CD8-positive, alpha-beta memory T cell (primary cell): Measurements from ENCODE around the gene RBMS2. TPM values are rescaled to one million over a fixed set of nuclear protein-coding genes. Genes with fewer than 3 reads are reported as not detected.

Source experiments
- CTCF ChIA-PET: fragments of 350-600 bp; sonication (Branson Sonifier 250); formaldehyde crosslinking; loops from one replicate; lab custom pipeline; 2021; ENCODE audit warnings: antibody characterized with exemption; lab: Charles Lee
- POLR2A ChIA-PET: fragments of 350-600 bp; sonication (Branson Sonifier 250); formaldehyde crosslinking; loops from one replicate; lab custom pipeline; 2021; ENCODE audit warnings: antibody characterized with exemption; lab: Charles Lee
- DNase-seq, 5 donors: peaks; one replicate each; pipeline versions ENCODE4 v3.0.0 to v3.0.0-alpha.2; 2020 to 2022; ENCODE audit warnings: mixed read lengths in 1 of 5
- H3K27ac ChIP-seq: one replicate; pipeline ENCODE4 v1.7.0; 2013; ENCODE audit warnings: low read depth, mild to moderate bottlenecking, low read length, moderate library complexity
- H3K27me3 ChIP-seq: 2 replicates; pipeline ENCODE4 v1.7.0; 2013; ENCODE audit warnings: low read length, mild to moderate bottlenecking; ENCODE audit not compliant: insufficient read depth, poor library complexity, severe bottlenecking
- H3K36me3 ChIP-seq: 2 replicates; pipeline ENCODE4 v1.7.0; 2013; ENCODE audit warnings: mild to moderate bottlenecking, low read length, moderate library complexity; ENCODE audit not compliant: insufficient read depth
- H3K4me1 ChIP-seq: 2 replicates; pipeline ENCODE4 v1.7.0; 2013; ENCODE audit warnings: mild to moderate bottlenecking, low read length, moderate library complexity; ENCODE audit not compliant: insufficient read depth
- H3K4me3 ChIP-seq: 2 replicates; pipeline ENCODE4 v1.7.0; 2013; ENCODE audit warnings: mild to moderate bottlenecking, low read length
- H3K9me3 ChIP-seq: 2 replicates; pipeline ENCODE4 v1.7.0; 2013; ENCODE audit warnings: mild to moderate bottlenecking, low read length
- H3K27ac Mint-ChIP-seq, 8 donors: one replicate each; pipeline ENCODE4 v1.8.0; 2020 to 2021; ENCODE audit warnings: mixed read lengths in 8 of 8, mild to moderate bottlenecking in 6 of 8, inconsistent platforms in 3 of 8, moderate library complexity in 3 of 8
- H3K27me3 Mint-ChIP-seq, 2 donors: one replicate each; pipeline ENCODE4 v1.8.0; 2020 to 2021; ENCODE audit warnings: mixed read lengths in 2 of 2, mild to moderate bottlenecking in 1 of 2, moderate library complexity in 1 of 2
- H3K36me3 Mint-ChIP-seq, 3 donors: one replicate each; pipeline ENCODE4 v1.8.0; 2020 to 2021; ENCODE audit warnings: mixed read lengths in 3 of 3, inconsistent platforms in 1 of 3, mild to moderate bottlenecking in 1 of 3
- H3K4me1 Mint-ChIP-seq, 3 donors: one replicate each; pipeline ENCODE4 v1.8.0; 2020 to 2021; ENCODE audit warnings: mixed read lengths in 3 of 3, inconsistent platforms in 1 of 3, mild to moderate bottlenecking in 1 of 3
- H3K4me3 Mint-ChIP-seq, 7 donors: one replicate each; pipeline ENCODE4 v1.8.0; 2020 to 2021; ENCODE audit warnings: mixed read lengths in 7 of 7, mild to moderate bottlenecking in 6 of 7, moderate library complexity in 4 of 7, inconsistent platforms in 2 of 7
- H3K9me3 Mint-ChIP-seq, 5 donors: one replicate each; pipeline ENCODE4 v1.8.0; 2020 to 2022; ENCODE audit warnings: mixed read lengths in 5 of 5, mild to moderate bottlenecking in 3 of 5, moderate library complexity in 2 of 5, inconsistent platforms in 1 of 5
- polyA plus RNA-seq: library from polyadenylated mRNA; unstranded; fragments of 300-500 nt; fragmentation: Illumina TruSeq; gene quantifications from one replicate; pipeline ENCODE4 v1.2.3, GENCODE V29; 2021
- total RNA-seq, 2 experiments: library from RNA; stranded (reverse); gene quantifications; one replicate each; pipeline ENCODE4 v1.2.3, GENCODE V29; 2021

Gene RBMS2
- total and polyA plus RNA-seq, 3 experiments from 2014 or later: 1.4 to 4.7 (median 3.5) TPM

DNA sequence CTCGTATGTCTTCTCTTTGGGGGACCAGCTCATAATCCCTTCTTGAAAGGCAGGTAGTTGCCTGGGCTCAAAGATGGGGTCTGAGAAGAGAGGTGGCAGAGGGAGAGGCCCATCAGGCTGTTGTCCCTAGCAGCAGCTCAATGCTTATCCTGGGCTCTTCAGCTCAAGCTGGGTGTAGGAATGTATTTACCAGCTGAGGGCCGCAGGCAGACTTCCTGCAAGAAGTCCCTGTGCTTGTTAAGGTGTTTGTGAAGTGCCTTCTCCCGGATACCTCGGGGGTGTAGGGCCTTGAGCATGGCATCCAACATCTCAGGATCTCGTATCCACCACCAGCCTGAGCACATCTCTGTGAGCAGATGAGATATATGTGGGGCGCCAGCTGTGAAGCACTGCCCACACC lies 79.1 kb downstream of the RBMS2 start:
- ChIA-PET POLR2A (no interaction called here), CTCF (interaction anchor here (1.0 to 3.0 kb wide), 10 partner anchors 11 to 87 kb away, joined by 3 to 21 read pairs (median 6); partner anchors contain the start of gene ATP5F1B)
- H3K27me3 ChIP-seq: no peaks in the 10 kb centered on the region
- H3K36me3 ChIP-seq: peaks cover 83% of the 10 kb centered on the region
- Mint-ChIP-seq H3K4me1 (no peaks in the 10 kb centered on the region), H3K27ac (peak overlapping the region in 1 of 8 donors; percentile 35), H3K4me3 (no peak overlapping the region), H3K27me3 (no peaks in the 10 kb centered on the region), H3K36me3 (peaks cover 3 to 95% (median 29%) of the 10 kb centered on the region in 3 donors), H3K9me3 (no peaks in the 10 kb centered on the region)
- no peak overlapping the region for H3K4me3 ChIP-seq
- H3K4me1 ChIP-seq: no peaks in the 10 kb centered on the region
- H3K9me3 ChIP-seq: no peaks in the 10 kb centered on the region
- no peak overlapping the region for H3K27ac ChIP-seq
- no peak for DNase-seq

DNA sequence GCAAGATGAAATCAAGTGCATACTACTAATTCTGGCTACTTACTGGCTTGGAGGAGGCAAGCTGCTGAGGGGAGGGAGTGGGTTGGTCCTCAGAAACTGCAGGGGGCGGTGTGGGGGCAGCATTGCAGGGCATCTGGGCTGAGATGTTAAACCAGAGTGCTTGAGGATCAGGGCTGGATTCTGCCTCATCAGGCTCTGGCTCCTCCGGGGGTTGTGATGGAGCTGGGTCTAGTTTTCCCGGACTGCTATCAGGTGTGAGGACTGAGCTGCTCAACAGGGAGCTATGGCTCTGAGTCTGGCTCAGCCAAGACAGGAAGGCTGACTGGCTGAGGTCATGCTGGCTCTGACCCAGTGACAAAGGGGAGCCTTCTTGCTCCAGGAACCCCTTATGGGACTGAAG lies 79.9 kb downstream of the RBMS2 start:
- Mint-ChIP-seq H3K27ac (no peak overlapping the region), H3K9me3 (no peaks in the 10 kb centered on the region), H3K4me3 (no peak overlapping the region), H3K27me3 (no peaks in the 10 kb centered on the region), H3K4me1 (no peaks in the 10 kb centered on the region), H3K36me3 (peaks cover 3 to 97% (median 36%) of the 10 kb centered on the region in 3 donors)
- H3K27me3 ChIP-seq: no peaks in the 10 kb centered on the region
- peaks cover 90% of the 10 kb centered on the region for H3K36me3 ChIP-seq
- ChIA-PET CTCF (interaction anchor here (1.0 to 3.0 kb wide), 10 partner anchors 11 to 45 kb away, joined by 3 to 21 read pairs (median 4); partner anchors contain the start of gene ATP5F1B), POLR2A (interaction anchor here (0.6 to 1.3 kb wide), 2 partner anchors 27 to 35 kb away, joined by 3 to 5 read pairs; no protein-coding TSS in a partner anchor)
- no peak overlapping the region for H3K4me3 ChIP-seq
- no peak overlapping the region for H3K27ac ChIP-seq
- H3K4me1 ChIP-seq: no peaks in the 10 kb centered on the region
- DNase-seq: peak in 3 of 5 donors; percentile 6 to 32 (median 12)
- no peaks in the 10 kb centered on the region for H3K9me3 ChIP-seq

DNA sequence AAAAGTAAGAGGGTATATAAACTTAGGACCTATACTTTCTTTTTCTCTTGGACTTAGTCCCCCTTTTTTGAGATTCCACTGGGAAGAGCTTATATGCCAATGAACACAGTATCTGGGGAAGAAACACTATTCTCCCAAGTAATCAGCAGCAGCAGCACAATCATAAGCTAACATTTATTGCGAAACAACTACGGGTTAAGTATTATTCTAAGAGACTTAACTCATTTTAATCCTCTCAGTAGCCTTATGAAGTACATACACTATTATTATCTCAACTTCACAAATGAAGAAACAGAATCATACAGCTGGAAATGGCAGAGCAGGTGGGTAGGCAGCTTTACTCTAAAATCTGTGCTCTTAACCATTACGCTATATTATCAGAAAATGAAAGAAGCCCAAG lies 80.6 kb downstream of the RBMS2 start:
- Histone ChIP-seq H3K27ac (no peak overlapping the region), H3K9me3 (no peaks in the 10 kb centered on the region), H3K36me3 (peaks cover 91% of the 10 kb centered on the region), H3K4me3 (no peak overlapping the region), H3K4me1 (no peaks in the 10 kb centered on the region), H3K27me3 (no peaks in the 10 kb centered on the region)
- peak overlapping the region in 1 of 8 donors; percentile 56 for H3K27ac Mint-ChIP-seq
- no peaks in the 10 kb centered on the region for H3K4me1 Mint-ChIP-seq
- CTCF ChIA-PET: interaction anchor here (0.6 to 3.0 kb wide), 11 partner anchors 8 to 89 kb away, joined by 3 to 21 read pairs (median 4); partner anchors contain the start of gene ATP5F1B
- H3K36me3 Mint-ChIP-seq: peaks cover 3 to 98% (median 38%) of the 10 kb centered on the region in 3 donors
- no peak overlapping the region for H3K4me3 Mint-ChIP-seq
- H3K27me3 Mint-ChIP-seq: no peaks in the 10 kb centered on the region
- DNase-seq: no peak
- H3K9me3 Mint-ChIP-seq: no peaks in the 10 kb centered on the region
- POLR2A ChIA-PET: interaction anchor here (0.6 to 1.3 kb wide), 2 partner anchors 27 to 34 kb away, joined by 3 to 5 read pairs; no protein-coding TSS in a partner anchor

DNA sequence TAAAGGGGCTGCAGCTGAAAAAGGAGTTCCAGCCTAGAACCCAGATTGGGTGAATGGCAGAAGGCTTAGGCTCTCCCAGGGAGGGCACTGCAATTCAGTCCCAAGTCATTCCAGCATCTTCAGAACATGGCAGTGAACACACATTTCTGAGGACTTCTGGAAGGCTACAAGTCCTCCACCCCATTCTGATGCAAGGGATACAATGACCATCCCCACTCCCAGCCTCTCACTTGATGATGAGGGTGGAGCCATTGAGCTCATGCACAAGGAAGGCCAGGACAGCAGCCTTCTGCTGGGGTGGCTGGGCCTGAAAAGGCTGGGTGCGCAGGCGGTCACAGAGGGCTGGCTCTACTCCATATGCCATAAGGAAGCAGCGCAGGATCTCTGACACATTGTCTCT lies 82.7 kb downstream of the RBMS2 start:
- Histone ChIP-seq H3K9me3 (no peaks in the 10 kb centered on the region), H3K4me3 (no peak overlapping the region), H3K27me3 (no peaks in the 10 kb centered on the region), H3K36me3 (peaks cover 76% of the 10 kb centered on the region), H3K27ac (no peak overlapping the region), H3K4me1 (no peaks in the 10 kb centered on the region)
- no peaks in the 10 kb centered on the region for H3K27me3 Mint-ChIP-seq
- H3K27ac Mint-ChIP-seq: peak overlapping the region in 2 of 8 donors; percentile 31 to 32
- H3K4me3 Mint-ChIP-seq: no peak overlapping the region
- H3K36me3 Mint-ChIP-seq: peaks cover 3 to 90% (median 32%) of the 10 kb centered on the region in 3 donors
- CTCF ChIA-PET: interaction anchor here (0.9 kb wide), 1 partner anchor 8 kb away, joined by 3 read pairs; no protein-coding TSS in a partner anchor
- POLR2A ChIA-PET: no interaction called here
- H3K9me3 Mint-ChIP-seq: no peaks in the 10 kb centered on the region
- DNase-seq: no peak
- H3K4me1 Mint-ChIP-seq: no peaks in the 10 kb centered on the region

DNA sequence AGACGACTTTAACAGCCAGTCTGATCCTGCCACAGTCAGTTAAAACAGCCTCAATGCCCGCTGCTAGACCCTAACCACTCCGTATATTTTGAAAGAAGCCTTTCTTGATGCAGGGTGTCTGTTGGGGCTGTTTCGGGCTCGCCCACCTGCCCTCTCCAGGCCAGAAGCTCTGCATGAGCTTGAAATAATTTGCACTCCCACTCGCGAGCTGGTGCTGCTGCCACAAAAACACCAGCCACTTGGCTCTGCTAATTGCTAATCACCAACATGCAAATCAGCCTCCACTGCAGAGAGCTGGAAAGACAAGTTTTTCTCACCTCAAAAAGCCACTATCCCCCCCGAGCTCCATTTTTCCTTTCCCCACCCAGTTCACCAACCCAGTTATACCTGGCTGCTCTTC lies 93.0 kb downstream of the RBMS2 start:
- peaks cover 77% of the 10 kb centered on the region for H3K36me3 ChIP-seq
- peaks cover 14 to 93% (median 38%) of the 10 kb centered on the region in 3 donors for H3K36me3 Mint-ChIP-seq

DNA sequence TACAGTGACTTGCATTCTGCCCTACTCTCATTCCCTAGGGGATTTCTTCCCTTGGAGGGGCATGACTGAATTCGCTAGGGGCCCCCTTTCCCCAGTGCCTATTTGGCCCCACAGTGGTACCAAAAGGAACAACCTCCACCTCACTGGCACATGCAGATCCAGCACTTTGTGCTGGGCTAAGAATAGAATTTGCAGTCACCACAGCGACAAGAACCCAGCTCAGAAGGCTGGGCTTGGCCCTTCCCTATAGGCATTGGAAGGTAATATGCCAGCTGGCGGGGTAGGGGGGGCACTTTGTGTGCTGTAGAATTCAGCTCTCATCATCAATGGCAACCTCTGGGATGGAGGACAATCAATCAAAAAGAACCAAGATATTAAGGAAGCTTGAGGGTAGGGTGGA lies 94.6 kb downstream of the RBMS2 start:
- Mint-ChIP-seq H3K36me3 (peaks cover 7 to 93% (median 34%) of the 10 kb centered on the region in 3 donors), H3K27me3 (no peaks in the 10 kb centered on the region), H3K9me3 (no peaks in the 10 kb centered on the region), H3K4me1 (peaks cover 24 to 37% (median 33%) of the 10 kb centered on the region in 3 donors), H3K27ac (peak overlapping the region in 4 of 8 donors; percentile 35 to 56 (median 52)), H3K4me3 (no peak overlapping the region)
- no peaks in the 10 kb centered on the region for H3K27me3 ChIP-seq
- peaks cover 5% of the 10 kb centered on the region for H3K4me1 ChIP-seq
- no peak overlapping the region for H3K4me3 ChIP-seq
- no peak for DNase-seq
- no peaks in the 10 kb centered on the region for H3K9me3 ChIP-seq
- H3K36me3 ChIP-seq: peaks cover 68% of the 10 kb centered on the region
- CTCF ChIA-PET: interaction anchor here (0.9 kb wide), 1 partner anchor 20 kb away, joined by 4 read pairs; no protein-coding TSS in a partner anchor
- POLR2A ChIA-PET: no interaction called here
- no peak overlapping the region for H3K27ac ChIP-seq

More for the DNA sequence above, 93.0 kb downstream of the RBMS2 start:
- Mint-ChIP-seq H3K27ac (peak overlapping the region in 4 of 8 donors; percentile 26 to 78 (median 42)), H3K4me3 (no peak overlapping the region), H3K27me3 (no peaks in the 10 kb centered on the region), H3K9me3 (no peaks in the 10 kb centered on the region), H3K4me1 (peaks cover 14 to 23% (median 19%) of the 10 kb centered on the region in 3 donors)
- H3K4me1 ChIP-seq: peaks cover 2% of the 10 kb centered on the region
- no peaks in the 10 kb centered on the region for H3K27me3 ChIP-seq
- POLR2A ChIA-PET: interaction anchor here (0.6 kb wide), 1 partner anchor 497 kb away, joined by 5 read pairs; no protein-coding TSS in a partner anchor
- H3K4me3 ChIP-seq: no peak overlapping the region
- CTCF ChIA-PET: interaction anchor here (1.4 to 2.2 kb wide), 2 partner anchors 14 to 22 kb away, joined by 5 to 7 read pairs; no protein-coding TSS in a partner anchor
- H3K27ac ChIP-seq: no peak overlapping the region
- no peaks in the 10 kb centered on the region for H3K9me3 ChIP-seq
- DNase-seq: no peak

DNA sequence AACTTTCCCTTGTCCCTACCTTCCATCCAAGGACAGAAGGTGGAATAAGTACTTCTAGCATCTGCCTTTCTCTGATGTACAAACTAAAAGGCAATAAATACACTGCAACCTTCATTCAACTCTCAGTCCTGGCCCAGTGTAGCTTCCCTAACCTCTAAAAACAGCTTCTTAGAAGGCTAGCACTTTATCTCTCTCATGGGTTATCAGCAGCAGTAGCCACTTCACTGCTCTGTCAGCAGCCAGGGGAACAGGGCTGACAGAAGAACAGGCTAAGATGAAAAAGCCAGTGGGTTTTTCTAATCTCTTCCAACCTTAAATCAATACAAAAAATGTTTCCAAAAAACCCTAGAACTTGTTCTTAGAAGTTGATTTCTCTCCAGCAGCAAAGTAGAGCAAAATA lies 95.3 kb downstream of the RBMS2 start:
- no peak overlapping the region for H3K27ac ChIP-seq
- H3K27me3 ChIP-seq: no peaks in the 10 kb centered on the region
- peaks cover 5% of the 10 kb centered on the region for H3K4me1 ChIP-seq
- H3K36me3 Mint-ChIP-seq: peaks cover 4 to 90% (median 28%) of the 10 kb centered on the region in 3 donors
- ChIA-PET CTCF (interaction anchor here (0.9 kb wide), 1 partner anchor 20 kb away, joined by 4 read pairs; no protein-coding TSS in a partner anchor), POLR2A (no interaction called here)
- no peak for DNase-seq
- H3K36me3 ChIP-seq: peaks cover 64% of the 10 kb centered on the region
- no peaks in the 10 kb centered on the region for H3K9me3 Mint-ChIP-seq
- no peak overlapping the region for H3K4me3 Mint-ChIP-seq
- H3K9me3 ChIP-seq: no peaks in the 10 kb centered on the region
- H3K4me3 ChIP-seq: no peak overlapping the region
- no peaks in the 10 kb centered on the region for H3K27me3 Mint-ChIP-seq
- H3K4me1 Mint-ChIP-seq: peaks cover 25 to 42% (median 34%) of the 10 kb centered on the region in 3 donors
- peak overlapping the region in 3 of 8 donors; percentile 21 to 78 (median 74) for H3K27ac Mint-ChIP-seq

DNA sequence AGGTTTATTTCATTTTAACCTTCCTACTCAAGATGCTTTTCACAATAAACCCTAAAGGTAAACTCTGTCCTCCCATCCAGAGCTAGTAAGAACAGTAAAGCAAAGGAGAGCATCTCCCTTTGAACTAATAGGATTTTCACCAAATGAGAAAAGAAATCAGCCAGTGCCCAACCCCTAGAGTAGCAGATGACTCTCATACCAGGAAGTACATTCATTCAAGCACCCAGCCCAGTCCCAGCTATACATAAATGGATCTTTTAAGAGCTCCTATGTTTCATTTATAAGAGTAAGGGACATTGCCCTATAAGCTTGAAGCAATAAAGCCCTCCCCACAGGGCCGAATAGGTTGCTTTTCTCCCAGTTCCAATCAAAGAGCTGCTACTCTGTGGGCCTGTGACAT lies 100.9 kb downstream of the RBMS2 start:
- Histone ChIP-seq H3K9me3 (no peaks in the 10 kb centered on the region), H3K27ac (no peak overlapping the region), H3K4me1 (peaks cover 38% of the 10 kb centered on the region), H3K4me3 (no peak overlapping the region), H3K36me3 (peaks cover 15% of the 10 kb centered on the region), H3K27me3 (no peaks in the 10 kb centered on the region)
- H3K36me3 Mint-ChIP-seq: peaks cover 3 to 77% (median 7%) of the 10 kb centered on the region in 3 donors
- H3K4me3 Mint-ChIP-seq: no peak overlapping the region
- peaks cover 59 to 81% (median 65%) of the 10 kb centered on the region in 3 donors for H3K4me1 Mint-ChIP-seq
- no peaks in the 10 kb centered on the region for H3K9me3 Mint-ChIP-seq
- ChIA-PET CTCF (interaction anchor here (1.0 to 2.2 kb wide), 2 partner anchors 14 to 21 kb away, joined by 4 to 11 read pairs; no protein-coding TSS in a partner anchor), POLR2A (no interaction called here)
- H3K27ac Mint-ChIP-seq: peak overlapping the region in 6 of 8 donors; percentile 54 to 70 (median 60)
- DNase-seq: no peak
- H3K27me3 Mint-ChIP-seq: no peaks in the 10 kb centered on the region
